H1 (cell line): ENCODE measurements around the gene TMEM97. TPM values are rescaled to one million over a fixed set of nuclear protein-coding genes. Genes with fewer than 3 reads are reported as not detected.

Experiments
- CTCF ChIA-PET: fragments of 300-600 bp; sonication (Branson Sonifier 250); formaldehyde crosslinking; loops from one replicate; lab custom pipeline; 2021; ENCODE audit not compliant: partially characterized antibody; lab: Charles Lee
- POLR2A ChIA-PET: fragments of 300-600 bp; sonication (Branson Sonifier 250); formaldehyde crosslinking; loops from one replicate; lab custom pipeline; 2021; ENCODE audit warnings: inconsistent platforms; ENCODE audit not compliant: partially characterized antibody; lab: Charles Lee
- DNase-seq, 2 experiments: peaks; one replicate each; pipeline versions ENCODE4 v3.0.0 to v3.0.0-alpha.2; 2010 to 2022; ENCODE audit warnings: low spot score in 2 of 2, low read depth in 1 of 2, mixed read lengths in 1 of 2
- FAIRE-seq: peaks from 2 replicates; lab custom pipeline; 2011; peaks lifted over from hg19 to GRCh38; lab: Jason Lieb, UNC
- H2AFZ ChIP-seq: 2 replicates; pipeline ENCODE4 v1.8.1; 2012; ENCODE audit warnings: low read length, inconsistent platforms
- H2AK5ac ChIP-seq: 2 replicates; pipeline ENCODE4 v1.6.1; 2013; ENCODE audit warnings: low read depth, low read length
- H2BK120ac ChIP-seq: replicated peaks from 2 replicates; pipeline ENCODE3; 2013; ENCODE audit warnings: low read depth, low read length, inconsistent platforms
- H2BK12ac ChIP-seq: 2 replicates; pipeline ENCODE4 v1.6.1; 2013; ENCODE audit warnings: low read depth, low read length
- H2BK15ac ChIP-seq: 2 replicates; pipeline ENCODE4 v1.6.1; 2013; ENCODE audit warnings: low read length
- H2BK20ac ChIP-seq: 2 replicates; pipeline ENCODE4 v1.6.1; 2013; ENCODE audit warnings: low read length
- H2BK5ac ChIP-seq: 2 replicates; pipeline ENCODE4 v1.6.1; 2013; ENCODE audit warnings: low read depth, low read length
- H3K14ac ChIP-seq: 2 replicates; pipeline ENCODE4 v1.6.1; 2013; ENCODE audit warnings: inconsistent platforms; ENCODE audit not compliant: insufficient read length
- H3K18ac ChIP-seq: 2 replicates; pipeline ENCODE4 v1.6.1; 2013; ENCODE audit warnings: low read length; ENCODE audit errors: extremely low read depth
- H3K23ac ChIP-seq: 2 replicates; pipeline ENCODE4 v1.6.1; 2013; ENCODE audit warnings: inconsistent platforms; ENCODE audit not compliant: insufficient read length
- H3K23me2 ChIP-seq: 2 replicates; pipeline ENCODE4 v1.6.1; 2013; ENCODE audit warnings: low read depth, low read length
- H3K27ac ChIP-seq: 2 replicates; pipeline ENCODE4 v1.6.1; 2011; ENCODE audit warnings: low read depth, low read length, inconsistent platforms
- H3K27me3 ChIP-seq, 4 experiments: replicated peaks in 1 of 4; 1 replicate in 1 of 4; 2 replicates in 3 of 4; pipeline versions ENCODE4 v1.6.1 to v1.8.1; 2011 to 2013; ENCODE audit warnings: low read length in 3 of 4, mild to moderate bottlenecking in 3 of 4, inconsistent platforms in 2 of 4, mixed read lengths in 2 of 4, moderate library complexity in 1 of 4; ENCODE audit not compliant: control insufficient read depth in 3 of 4, insufficient read depth in 3 of 4; ENCODE audit errors: extremely low read depth in 1 of 4
- H3K36me3 ChIP-seq, 4 experiments: 2 replicates each; pipeline versions ENCODE4 v1.6.1 to v1.8.1; 2011 to 2013; ENCODE audit warnings: mild to moderate bottlenecking in 4 of 4, low read length in 3 of 4, moderate library complexity in 2 of 4, control low read depth in 1 of 4, inconsistent platforms in 1 of 4; ENCODE audit not compliant: insufficient read depth in 4 of 4, control insufficient read depth in 2 of 4
- H3K4ac ChIP-seq: replicated peaks from 2 replicates; pipeline ENCODE3; 2013; ENCODE audit warnings: low read length, low read depth, mixed read lengths, inconsistent platforms; ENCODE audit not compliant: insufficient read length
- H3K4me1 ChIP-seq, 4 experiments: replicated peaks in 1 of 4; 1 replicate in 1 of 4; 2 replicates in 3 of 4; pipeline versions ENCODE4 v1.6.1 to v1.8.1; 2011 to 2013; ENCODE audit warnings: low read length in 3 of 4, inconsistent platforms in 2 of 4, mixed read lengths in 1 of 4; ENCODE audit not compliant: insufficient read depth in 4 of 4, control insufficient read depth in 3 of 4
- H3K4me2 ChIP-seq, 2 experiments: 2 replicates each; pipeline versions ENCODE4 v1.6.1 to v1.8.1; 2011 to 2013; ENCODE audit warnings: low read depth in 2 of 2, low read length in 2 of 2, control low read depth in 1 of 2, inconsistent platforms in 1 of 2, mild to moderate bottlenecking in 1 of 2; ENCODE audit not compliant: insufficient read depth in 1 of 2
- H3K4me3 ChIP-seq, 4 experiments: fragments of 200-600, 300-600 bp in 1 of 4; sonication (generic), shearing (Covaris generic), sonication (Bioruptor Twin) in 1 of 4; 2 replicates each; pipeline versions ENCODE4 v1.5.1 to v1.8.1; 2011 to 2016; ENCODE audit warnings: low read length in 4 of 4, low read depth in 3 of 4, control low read depth in 2 of 4, inconsistent platforms in 2 of 4, mild to moderate bottlenecking in 2 of 4, mixed read lengths in 1 of 4, moderate library complexity in 1 of 4; ENCODE audit not compliant: insufficient read depth in 2 of 4; ENCODE audit errors: extremely low read depth in 1 of 4
- H3K56ac ChIP-seq: replicated peaks from 2 replicates; pipeline ENCODE3; 2013; ENCODE audit warnings: low read depth, mild to moderate bottlenecking, mixed read lengths, low read length, inconsistent platforms; ENCODE audit not compliant: insufficient read length
- H3K79me1 ChIP-seq: 2 replicates; pipeline ENCODE4 v1.6.1; 2013; ENCODE audit warnings: low read depth, low read length, control low read depth
- H3K79me2 ChIP-seq, 2 experiments: 2 replicates each; pipeline versions ENCODE4 v1.6.1 to v1.8.1; 2012 to 2013; ENCODE audit warnings: low read length in 2 of 2, mild to moderate bottlenecking in 2 of 2, inconsistent platforms in 1 of 2; ENCODE audit not compliant: insufficient read depth in 2 of 2, control insufficient read depth in 1 of 2
- H3K9ac ChIP-seq, 4 experiments: replicated peaks in 1 of 4; 1 replicate in 1 of 4; 2 replicates in 3 of 4; pipeline versions ENCODE4 v1.6.1 to v1.8.1; 2011 to 2013; ENCODE audit warnings: low read depth in 3 of 4, low read length in 3 of 4, control low read depth in 2 of 4, mild to moderate bottlenecking in 2 of 4, moderate library complexity in 2 of 4, inconsistent platforms in 1 of 4; ENCODE audit errors: extremely low read depth in 1 of 4
- H3K9me3 ChIP-seq, 2 experiments: 2 replicates each; pipeline versions ENCODE4 v1.6.1 to v1.8.1; 2012 to 2013; ENCODE audit warnings: mild to moderate bottlenecking in 2 of 2, moderate library complexity in 2 of 2, control low read depth in 1 of 2, inconsistent platforms in 1 of 2, low read depth in 1 of 2, low read length in 1 of 2, mixed read lengths in 1 of 2; ENCODE audit not compliant: insufficient read depth in 2 of 2
- H4K20me1 ChIP-seq, 2 experiments: replicated peaks in 1 of 2; 2 replicates each; pipeline versions ENCODE3 to v1.8.1; 2011 to 2013; ENCODE audit warnings: inconsistent platforms in 2 of 2, low read length in 2 of 2, mild to moderate bottlenecking in 1 of 2; ENCODE audit not compliant: insufficient read depth in 2 of 2, control insufficient read depth in 1 of 2
- H4K5ac ChIP-seq: 2 replicates; pipeline ENCODE4 v1.6.1; 2013; ENCODE audit warnings: low read length, low read depth, mixed read lengths, inconsistent platforms; ENCODE audit not compliant: insufficient read length
- H4K8ac ChIP-seq: 2 replicates; pipeline ENCODE4 v1.8.0; 2013; ENCODE audit warnings: mild to moderate bottlenecking, moderate library complexity, low read length, inconsistent platforms; ENCODE audit not compliant: insufficient read depth; ENCODE audit errors: extremely low read depth
- H4K91ac ChIP-seq: replicated peaks from 2 replicates; pipeline ENCODE3; 2013; ENCODE audit warnings: low read length, mixed read lengths, inconsistent platforms; ENCODE audit not compliant: insufficient read length
- ASH2L ChIP-seq: fragments of 200-600, 300-600 bp; sonication (generic); IDR thresholded peaks from one replicate; pipeline ENCODE4 v1.7.1; 2017; ENCODE audit warnings: low read length
- ATF3 ChIP-seq: IDR thresholded peaks from 2 replicates; pipeline ENCODE4 v1.6.1; 2011; ENCODE audit warnings: low read depth, mild to moderate bottlenecking, low read length; ENCODE audit not compliant: insufficient read depth
- CEBPB ChIP-seq: IDR thresholded peaks from 2 replicates; pipeline ENCODE4 v1.6.1; 2012; ENCODE audit warnings: low read depth, low read length
- CHD2 ChIP-seq: IDR thresholded peaks from 2 replicates; pipeline ENCODE4 v1.6.1; 2012; ENCODE audit warnings: low read length, improper control_type of control experiment
- CREB1 ChIP-seq: IDR thresholded peaks from 2 replicates; pipeline ENCODE4 v1.6.1; 2012; ENCODE audit warnings: inconsistent platforms
- EGR1 ChIP-seq: IDR thresholded peaks from 2 replicates; pipeline ENCODE4 v1.6.1; 2011; ENCODE audit warnings: low read depth, low read length, borderline replicate concordance
- KDM1A ChIP-seq: fragments of 200-600, 300-600 bp; sonication (generic); IDR thresholded peaks from 2 replicates; pipeline ENCODE4 v1.7.1; 2016; ENCODE audit warnings: mild to moderate bottlenecking, low read length, borderline replicate concordance
- POLR2A ChIP-seq, 2 experiments: IDR thresholded peaks; 1 replicate in 1 of 2; 2 replicates in 1 of 2; pipeline ENCODE4 v1.6.1; 2011; ENCODE audit warnings: low read depth in 2 of 2, low read length in 2 of 2, mild to moderate bottlenecking in 2 of 2; ENCODE audit errors: control extremely low read depth in 1 of 2
- POLR2AphosphoS5 ChIP-seq: IDR thresholded peaks from 2 replicates; pipeline ENCODE4 v1.6.1; 2011; ENCODE audit warnings: low read depth, low read length
- WGBS, 2 experiments: shearing (Covaris generic) in 1 of 2; methylation state at CpG; one replicate each; pipeline versions ENCODE4 v1.1.6 to v1.1.7; 2013 to 2015; ENCODE audit warnings: low lambda C conversion rate in 2 of 2, mixed read lengths in 2 of 2, inconsistent platforms in 1 of 2, low coverage in 1 of 2, missing lambda C conversion rate in 1 of 2; ENCODE audit not compliant: insufficient replicate concordance in 2 of 2, insufficient coverage in 1 of 2, insufficient read length in 1 of 2; ENCODE audit errors: extremely low coverage in 1 of 2, missing lambda C conversion rate in 1 of 2; 5-methylcytosine and 5-hydroxymethylcytosine counted together
- polyA plus RNA-seq, 7 experiments: library from polyadenylated mRNA; depleted of rRNA in 3 of 7; stranded (reverse) in 5 of 7; unstranded in 2 of 7; fragments of >200 nt in 5 of 7; fragments of 200-250 nt in 2 of 7; gene quantifications; 1 replicate in 5 of 7; 2 replicates in 1 of 7; 4 replicates in 1 of 7; pipeline versions ENCODE4 v1.2.1 to v1.2.3, GENCODE V29; 2011 to 2013; ENCODE audit warnings: missing spikeins in 2 of 7, mixed read lengths in 2 of 7
- total RNA-seq: library from RNA; stranded (reverse); fragmentation: NEBNext Ultra II Directional; extraction: Animal tissue kit (Norgen Biotek cat#: 25700); gene quantifications from 2 replicates; pipeline ENCODE4 v1.2.1, GENCODE V29; 2021

Gene TMEM97
- total and polyA plus RNA-seq, 2 of the 8 experiments (the other 6 are each of a cell fraction or from before 2014, with no cell fraction given) = 126 to 130 TPM

DNA sequence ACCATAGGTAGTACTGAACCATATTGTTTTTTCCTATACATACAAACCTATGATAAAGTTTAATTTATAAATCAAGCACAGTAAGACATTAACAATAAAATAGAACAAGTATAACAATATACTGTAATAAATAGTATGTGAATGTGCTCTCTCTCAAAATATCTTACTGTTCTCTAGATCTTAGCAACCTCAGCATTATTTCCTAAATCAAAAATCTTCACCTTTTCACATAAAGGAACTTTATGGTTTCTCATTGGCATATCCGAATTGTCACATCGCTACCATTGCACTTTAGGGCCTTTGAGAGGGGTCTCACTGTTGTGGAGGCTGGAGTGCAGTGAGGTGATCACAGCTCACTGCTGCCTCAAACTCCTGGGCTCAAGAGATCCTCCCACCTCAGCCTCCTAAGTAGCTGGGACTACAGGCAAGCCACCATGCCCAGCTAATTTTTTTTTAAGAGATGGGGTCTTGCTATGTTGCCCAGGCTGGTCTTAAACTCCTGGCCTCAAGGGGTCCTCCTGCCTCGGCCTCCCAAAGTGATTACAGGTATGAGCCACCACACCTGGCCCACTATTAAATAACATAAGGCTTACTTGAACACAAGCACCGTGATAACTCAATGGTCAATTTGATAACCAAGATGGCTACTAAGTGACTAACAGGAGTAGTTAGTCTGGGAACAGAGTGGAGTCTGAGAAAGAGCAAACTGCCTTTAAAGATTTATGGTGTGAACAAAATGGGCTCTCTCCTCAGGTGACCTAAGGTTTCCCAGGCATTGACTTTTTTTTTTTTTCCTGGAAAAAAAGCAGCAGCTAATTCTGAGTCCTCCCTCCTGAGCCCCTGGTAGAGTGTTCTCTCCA, 2.9 kb upstream of the TMEM97 start:
- Histone ChIP-seq H2BK120ac (no peak overlapping the region), H4K5ac (no peak overlapping the region), H3K56ac (no peak overlapping the region), H4K8ac (no peak overlapping the region), H3K4ac (no peak overlapping the region), H3K18ac (no peak overlapping the region), H4K20me1 (peaks cover 0 to 2% of the 10 kb centered on the region in 2 experiments), H3K14ac (no peak overlapping the region), H4K91ac (no peak overlapping the region), H3K4me1 (peaks cover 4 to 26% (median 13%) of the 10 kb centered on the region in 4 experiments), H3K9me3 (no peaks in the 10 kb centered on the region), H3K4me2 (no peak overlapping the region), H3K4me3 (no peak overlapping the region), H2AK5ac (no peak overlapping the region), H2AFZ (no peak overlapping the region), H3K79me1 (no peaks in the 10 kb centered on the region), H2BK15ac (no peak overlapping the region; the same call in 1 of the 2 replicates), H3K79me2 (peaks cover 16 to 21% of the 10 kb centered on the region in 2 experiments), H3K27me3 (peaks cover 0 to 3% (median 0%) of the 10 kb centered on the region in 4 experiments; a peak in 1 of 7 replicates), H3K23me2 (peaks cover 11% of the 10 kb centered on the region), H3K27ac (no peak overlapping the region), H3K23ac (no peak overlapping the region), H3K36me3 (peaks cover 0 to 4% (median 0%) of the 10 kb centered on the region in 4 experiments; a peak in 3 of 8 replicates), H3K9ac (no peak overlapping the region), H2BK20ac (no peak overlapping the region), H2BK5ac (0 out of 2 replicates have a peak overlapping the region, but pooled peaks have one; percentile 38), H2BK12ac (no peak overlapping the region)
- FAIRE-seq (no peak), DNase-seq (no peak)
- CTCF ChIA-PET = interaction anchor here (1.1 to 1.5 kb wide), 2 partner anchors 35 to 87 kb away, joined by 4 to 6 read pairs; no protein-coding TSS in a partner anchor
- TF ChIP-seq CREB1 = no peak
- no peak for TF ChIP-seq ATF3
- TF ChIP-seq CEBPB = no peak
- TF ChIP-seq EGR1 = no peak
- no peak for TF ChIP-seq ASH2L
- TF ChIP-seq POLR2AphosphoS5 = no peak
- no peak for TF ChIP-seq KDM1A
- TF ChIP-seq POLR2A (IDR thresholded peaks at IDR 0.05; ENCODE audit: control extremely low read depth in 1 of 2, low read depth in 2 of 2, low read length in 2 of 2) = no peak
- TF ChIP-seq CHD2 = no peak
- WGBS, 2 experiments = 91% methylated on average over 4 of the region's 4 CpGs; no CpG with 5 or more reads in 1 of the 2 experiments
- POLR2A ChIA-PET = interaction anchor here (1.3 to 3.7 kb wide), 2 partner anchors 10 to 41 kb away, joined by 3 to 14 read pairs; partner anchors contain the start of gene POLDIP2
